ENCODE data around the gene RPS23.
A peak's percentile ranks its signal among the peaks of the same experiment; 100 is the strongest.

The RPS23 gene

DNA sequence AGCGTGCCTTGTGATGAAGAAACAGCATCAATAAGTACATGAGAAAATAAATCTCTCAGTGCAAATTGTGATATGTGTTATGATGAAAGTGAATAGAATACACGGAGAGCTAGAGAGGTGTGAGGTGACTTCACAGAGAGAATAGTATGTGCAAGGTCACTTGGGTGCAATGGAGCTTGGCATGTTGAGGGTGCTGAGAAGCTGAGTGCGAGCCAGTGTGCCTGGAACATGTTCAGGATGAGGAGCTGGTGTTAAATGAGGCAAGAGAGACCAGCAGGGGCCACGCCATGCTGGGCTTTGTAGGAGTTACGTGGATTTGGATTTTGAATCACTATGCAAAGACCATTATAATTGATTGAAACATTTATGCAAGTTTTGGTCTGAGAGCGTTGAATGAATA lies 12.8 kb upstream of the RPS23 start:
- Histone ChIP-seq H3K27ac (no peak overlapping the region), H3K4me3 (no peak overlapping the region)
- TF ChIP-seq, protein P1, sequence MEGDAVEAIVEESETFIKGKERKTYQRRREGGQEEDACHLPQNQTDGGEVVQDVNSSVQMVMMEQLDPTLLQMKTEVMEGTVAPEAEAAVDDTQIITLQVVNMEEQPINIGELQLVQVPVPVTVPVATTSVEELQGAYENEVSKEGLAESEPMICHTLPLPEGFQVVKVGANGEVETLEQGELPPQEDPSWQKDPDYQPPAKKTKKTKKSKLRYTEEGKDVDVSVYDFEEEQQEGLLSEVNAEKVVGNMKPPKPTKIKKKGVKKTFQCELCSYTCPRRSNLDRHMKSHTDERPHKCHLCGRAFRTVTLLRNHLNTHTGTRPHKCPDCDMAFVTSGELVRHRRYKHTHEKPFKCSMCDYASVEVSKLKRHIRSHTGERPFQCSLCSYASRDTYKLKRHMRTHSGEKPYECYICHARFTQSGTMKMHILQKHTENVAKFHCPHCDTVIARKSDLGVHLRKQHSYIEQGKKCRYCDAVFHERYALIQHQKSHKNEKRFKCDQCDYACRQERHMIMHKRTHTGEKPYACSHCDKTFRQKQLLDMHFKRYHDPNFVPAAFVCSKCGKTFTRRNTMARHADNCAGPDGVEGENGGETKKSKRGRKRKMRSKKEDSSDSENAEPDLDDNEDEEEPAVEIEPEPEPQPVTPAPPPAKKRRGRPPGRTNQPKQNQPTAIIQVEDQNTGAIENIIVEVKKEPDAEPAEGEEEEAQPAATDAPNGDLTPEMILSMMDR (IDR thresholded peaks at IDR 0.05), result no peak
- DNase-seq (ENCODE audit: low spot score), result no peak

- no peak for DNase-seq (ENCODE audit: low spot score)
- TF ChIP-seq, protein P1 (IDR thresholded peaks at IDR 0.05), result no peak
These were observed 11.9 kb upstream of the RPS23 start for GRCh38 chr5:82290005-82290404.

DNA sequence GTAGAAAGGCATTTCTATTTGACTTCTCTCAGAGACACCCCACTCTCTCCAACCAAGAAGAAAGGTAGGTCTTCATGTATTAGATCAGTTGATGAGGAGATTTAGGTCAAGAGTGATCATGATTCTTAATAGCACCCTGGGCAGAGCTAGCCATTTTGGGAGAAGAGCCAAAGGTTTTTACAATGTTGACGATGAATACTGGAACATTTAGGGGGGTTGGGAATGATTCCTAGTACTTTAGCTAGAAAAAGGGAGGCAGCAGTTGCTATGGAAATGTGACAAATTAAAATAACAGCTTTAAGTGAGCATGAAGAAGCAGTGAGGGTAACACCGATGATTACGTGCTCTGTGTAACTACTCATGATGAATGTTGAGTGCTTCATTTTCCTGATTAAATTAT lies 9.5 kb upstream of the RPS23 start:
- no peak overlapping the region for H3K27ac ChIP-seq
- H3K4me3 ChIP-seq, result no peak overlapping the region
- no peak for DNase-seq (ENCODE audit: low spot score)
- TF ChIP-seq, protein P1 (IDR thresholded peaks at IDR 0.05), result no peak

More at GRCh38 chr5:82290005-82290404, 11.9 kb upstream of the RPS23 start:
- no peak overlapping the region for H3K27ac ChIP-seq
- no peak overlapping the region for H3K4me3 ChIP-seq

- DNase-seq (ENCODE audit: low spot score), result no peak
- TF ChIP-seq, protein P1 (IDR thresholded peaks at IDR 0.05), result no peak
- Histone ChIP-seq H3K27ac (no peak overlapping the region), H3K4me3 (no peak overlapping the region)
These were observed 7.1 kb upstream of the RPS23 start for GRCh38 chr5:82285206-82285605.

DNA sequence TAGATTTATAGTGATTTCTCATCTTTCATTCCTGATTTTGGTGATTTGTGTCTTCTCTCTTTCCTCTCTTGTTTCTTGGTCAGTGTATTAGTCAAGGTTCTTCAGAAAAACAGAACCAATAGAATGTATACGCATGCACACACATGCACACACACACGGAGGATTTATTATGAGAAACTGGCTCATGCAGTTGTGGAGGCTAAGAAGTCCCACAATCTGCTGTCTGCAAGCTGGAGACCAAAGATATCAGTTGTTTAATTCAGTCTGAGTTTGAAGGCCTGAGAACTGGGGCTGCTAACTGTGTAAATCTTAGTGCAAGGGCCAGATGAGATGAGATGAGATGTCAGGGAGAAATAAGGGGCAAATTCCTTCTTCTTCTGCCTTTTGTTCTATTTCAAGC lies 5.7 kb upstream of the RPS23 start:
- no peak overlapping the region for H3K27ac ChIP-seq
- TF ChIP-seq, protein P1 (IDR thresholded peaks at IDR 0.05), result no peak
- DNase-seq (ENCODE audit: low spot score), result no peak
- no peak overlapping the region for H3K4me3 ChIP-seq

GRCh38 chr5:82278711-82279370 lies 687 bp upstream of the RPS23 start:
- no peak for DNase-seq (ENCODE audit: low spot score)
- TF ChIP-seq, protein P1 (IDR thresholded peaks at IDR 0.05), result no peak
- H3K27ac ChIP-seq, result peak overlapping the region; percentile 69 to 92
- peak overlapping the region; percentile 100 for H3K4me3 ChIP-seq

DNA sequence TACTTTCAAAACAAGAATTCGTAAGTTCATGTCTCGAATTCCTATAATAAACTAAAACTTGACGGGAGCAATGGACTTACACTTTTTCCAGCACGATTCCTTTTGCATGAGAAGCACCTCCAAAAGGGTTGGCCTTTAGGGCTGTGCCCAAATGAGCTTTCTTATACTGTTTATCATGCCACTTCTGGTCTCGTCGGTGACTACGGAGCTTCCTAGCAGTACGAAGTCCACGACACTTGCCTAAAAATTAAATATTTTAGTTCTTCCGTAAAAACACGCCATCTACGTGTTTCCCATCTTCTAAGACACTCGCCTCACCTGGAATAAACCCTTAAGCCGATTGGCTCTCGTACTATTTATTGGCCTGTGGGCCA lies 554 bp downstream of the RPS23 start:
- TF ChIP-seq, protein P1 (IDR thresholded peaks at IDR 0.05), result no peak
- no peak for DNase-seq (ENCODE audit: low spot score)
- Histone ChIP-seq H3K27ac (peak overlapping the region; percentile 69 to 92), H3K4me3 (peak overlapping the region; percentile 100)

All from coronary artery (tissue), 2 donors.